ENCODE results near the gene PSTPIP1. TPM values are rescaled to one million over a fixed set of nuclear protein-coding genes. Genes with fewer than 3 reads are reported as not detected.

Gene PSTPIP1
- total RNA-seq, 1 experiment from 2014 or later = not detected

GRCh38 chr15:77030928-77031375 is 36.0 kb downstream of the PSTPIP1 start:
- no TSS peak for BruUV-seq (replicated peaks)
- ChIA-PET CTCF (no interaction called here), POLR2A (ENCODE audit: unreplicated experiment) (no interaction called here)

GRCh38 chr15:77031376-77032050 is 36.6 kb downstream of the PSTPIP1 start:
- CTCF ChIA-PET = no interaction called here
- H3K4me3 ChIP-seq (ENCODE audit: low read length) = no peak overlapping the region
- no peak overlapping the region for H3K9ac ChIP-seq (ENCODE audit: low read length)
- TF ChIP-seq CTCF (conservative IDR thresholded peaks at IDR 0.05; ENCODE audit: low read depth, low read length) = no peak
- TF ChIP-seq EZH2phosphoT487 (IDR thresholded peaks at IDR 0.05; ENCODE audit: borderline replicate concordance, low read length) = no peak
- no peak for TF ChIP-seq EZH2 (IDR thresholded peaks at IDR 0.05; ENCODE audit: low read length, unreplicated experiment)
- no peak overlapping the region for H3K27ac ChIP-seq (ENCODE audit: low read length)
- no peaks in the 10 kb centered on the region for H3K9me3 ChIP-seq (ENCODE audit: low read length)
- DNase-seq (no peak), ATAC-seq (no peak; the same call in 1 of the 2 replicates)
- H4K20me1 ChIP-seq (ENCODE audit: low read length) = no peaks in the 10 kb centered on the region
- intact Hi-C loops (cut with micrococcal nuclease) = no loop called here
- no peaks in the 10 kb centered on the region for H3K79me2 ChIP-seq (ENCODE audit: low read length)
- no peak overlapping the region for H3K4me2 ChIP-seq (ENCODE audit: low read length)
- POLR2A ChIA-PET (ENCODE audit: unreplicated experiment) = no interaction called here
- no peaks in the 10 kb centered on the region for H3F3A ChIP-seq (ENCODE audit: low read length, unreplicated experiment)
- no peaks in the 10 kb centered on the region for H3K36me3 ChIP-seq (ENCODE audit: low read depth, low read length)
- no TSS peak for BruUV-seq (replicated peaks)
- H3K27me3 ChIP-seq (ENCODE audit: low read length) = no peaks in the 10 kb centered on the region
- no peak overlapping the region for H2AFZ ChIP-seq (ENCODE audit: low read length)
- H3K4me1 ChIP-seq (ENCODE audit: insufficient read depth, low read length) = no peaks in the 10 kb centered on the region
- H3K9me2 ChIP-seq (replicated peaks; ENCODE audit: low read length) = no peaks in the 10 kb centered on the region

More at GRCh38 chr15:77030928-77031375, 36.0 kb downstream of the PSTPIP1 start:
- H3K4me1 ChIP-seq (ENCODE audit: insufficient read depth, low read length) = no peaks in the 10 kb centered on the region
- no peaks in the 10 kb centered on the region for H3K36me3 ChIP-seq (ENCODE audit: low read depth, low read length)
- no peaks in the 10 kb centered on the region for H3K79me2 ChIP-seq (ENCODE audit: low read length)
- intact Hi-C loops (cut with micrococcal nuclease) = no loop called here
- H3K9ac ChIP-seq (ENCODE audit: low read length) = no peak overlapping the region
- no peak for ATAC-seq
- no peaks in the 10 kb centered on the region for H3K9me2 ChIP-seq (replicated peaks; ENCODE audit: low read length)
- H2AFZ ChIP-seq (ENCODE audit: low read length) = no peak overlapping the region
- no peaks in the 10 kb centered on the region for H3K9me3 ChIP-seq (ENCODE audit: low read length)
- H3K27ac ChIP-seq (ENCODE audit: low read length) = no peak overlapping the region
- DNase-seq = no peak
- H3F3A ChIP-seq (ENCODE audit: low read length, unreplicated experiment) = no peaks in the 10 kb centered on the region
- H3K27me3 ChIP-seq (ENCODE audit: low read length) = no peaks in the 10 kb centered on the region
- no peak overlapping the region for H3K4me2 ChIP-seq (ENCODE audit: low read length)
- no peak overlapping the region for H3K4me3 ChIP-seq (ENCODE audit: low read length)
- no peaks in the 10 kb centered on the region for H4K20me1 ChIP-seq (ENCODE audit: low read length)
- TF ChIP-seq EZH2phosphoT487 (IDR thresholded peaks at IDR 0.05; ENCODE audit: borderline replicate concordance, low read length) (no peak), EZH2 (IDR thresholded peaks at IDR 0.05; ENCODE audit: low read length, unreplicated experiment) (no peak), CTCF (conservative IDR thresholded peaks at IDR 0.05; ENCODE audit: low read depth, low read length) (no peak)

GRCh38 chr15:77032052-77032646 is 37.2 kb downstream of the PSTPIP1 start:
- Histone ChIP-seq H2AFZ (ENCODE audit: low read length) (no peak overlapping the region), H3K9me2 (replicated peaks; ENCODE audit: low read length) (no peaks in the 10 kb centered on the region), H3K9me3 (ENCODE audit: low read length) (no peaks in the 10 kb centered on the region), H3K4me3 (ENCODE audit: low read length) (no peak overlapping the region), H3K4me1 (ENCODE audit: insufficient read depth, low read length) (no peaks in the 10 kb centered on the region), H3K79me2 (ENCODE audit: low read length) (no peaks in the 10 kb centered on the region), H3F3A (ENCODE audit: low read length, unreplicated experiment) (no peaks in the 10 kb centered on the region), H3K4me2 (ENCODE audit: low read length) (no peak overlapping the region), H3K27ac (ENCODE audit: low read length) (no peak overlapping the region), H3K27me3 (ENCODE audit: low read length) (no peaks in the 10 kb centered on the region), H3K9ac (ENCODE audit: low read length) (no peak overlapping the region), H3K36me3 (ENCODE audit: low read depth, low read length) (no peaks in the 10 kb centered on the region), H4K20me1 (ENCODE audit: low read length) (no peaks in the 10 kb centered on the region)
- no peak for TF ChIP-seq CTCF (conservative IDR thresholded peaks at IDR 0.05; ENCODE audit: low read depth, low read length)
- no peak for TF ChIP-seq EZH2 (IDR thresholded peaks at IDR 0.05; ENCODE audit: low read length, unreplicated experiment)
- no peak for TF ChIP-seq EZH2phosphoT487 (IDR thresholded peaks at IDR 0.05; ENCODE audit: borderline replicate concordance, low read length)
- intact Hi-C loops (cut with micrococcal nuclease) = no loop called here
- ATAC-seq (no peak), DNase-seq (no peak)
- BruUV-seq (replicated peaks) = no TSS peak
- ChIA-PET POLR2A (ENCODE audit: unreplicated experiment) (no interaction called here), CTCF (no interaction called here)
